Measurements from ENCODE around the gene FAM151B.
"Not testable (repeated sequence)": the region's sequence is repeated elsewhere in the genome, so short reads cannot be mapped to it uniquely, and the experiment has no call there.

The FAM151B gene

DNA sequence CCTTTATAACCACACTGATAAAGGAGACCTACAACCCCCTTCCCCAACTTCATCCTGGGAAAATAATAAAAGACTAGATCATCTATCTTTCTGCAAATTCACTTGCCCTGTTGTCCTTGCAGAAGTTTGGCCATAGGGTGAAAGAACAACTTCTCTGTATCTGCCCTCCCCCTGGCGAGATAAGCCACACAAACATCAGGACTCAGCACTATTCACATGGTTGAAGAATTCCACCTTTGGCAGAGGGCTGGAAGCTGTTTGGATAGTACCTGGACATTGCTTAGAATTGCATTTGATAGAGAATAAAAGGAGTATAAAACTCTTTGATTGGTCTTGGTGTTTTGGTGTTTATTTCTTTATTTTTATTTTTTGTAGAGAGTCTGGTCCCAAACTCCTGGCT is 16.9 kb downstream of the FAM151B start:
- no peak for DNase-seq

DNA sequence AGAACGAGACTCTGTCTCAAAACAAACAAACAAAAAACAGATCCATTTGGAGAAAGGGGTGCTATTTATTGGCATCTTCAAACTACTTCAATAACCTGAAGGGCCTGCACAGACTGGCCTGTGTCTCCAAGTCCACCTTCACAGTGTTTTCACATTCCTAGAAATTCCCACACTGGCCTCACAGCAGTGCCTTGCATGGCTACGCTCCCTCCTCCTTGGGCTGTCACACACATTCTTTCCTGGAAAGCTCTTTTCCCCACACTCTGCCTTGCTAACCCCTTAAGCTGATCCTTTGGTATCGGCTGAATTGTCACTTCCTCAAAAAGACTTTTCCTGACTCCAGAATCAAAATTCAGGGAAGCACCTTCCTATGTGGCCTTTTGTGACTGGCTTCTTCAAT is 19.8 kb downstream of the FAM151B start:
- no peak for DNase-seq

DNA sequence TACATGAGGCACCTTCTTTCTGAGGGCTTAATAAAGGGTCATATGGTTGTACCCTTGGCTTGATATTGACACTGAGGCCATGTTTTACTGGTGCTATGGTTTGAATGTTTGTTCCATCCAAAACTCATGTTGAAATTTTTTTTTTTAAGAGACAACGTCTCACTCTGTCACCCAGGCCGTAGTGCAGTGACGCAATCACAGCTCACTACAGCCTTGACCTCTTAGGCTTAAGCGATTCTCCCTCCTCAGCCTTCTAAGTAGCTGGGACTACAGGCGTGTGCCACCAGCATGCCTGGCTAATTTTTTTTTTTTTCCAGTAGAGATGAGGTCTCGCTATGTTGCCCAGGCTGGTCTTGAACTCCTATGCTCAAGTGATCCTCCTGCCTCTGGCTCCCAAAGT is 20.9 kb downstream of the FAM151B start:
- no peak for DNase-seq

DNA sequence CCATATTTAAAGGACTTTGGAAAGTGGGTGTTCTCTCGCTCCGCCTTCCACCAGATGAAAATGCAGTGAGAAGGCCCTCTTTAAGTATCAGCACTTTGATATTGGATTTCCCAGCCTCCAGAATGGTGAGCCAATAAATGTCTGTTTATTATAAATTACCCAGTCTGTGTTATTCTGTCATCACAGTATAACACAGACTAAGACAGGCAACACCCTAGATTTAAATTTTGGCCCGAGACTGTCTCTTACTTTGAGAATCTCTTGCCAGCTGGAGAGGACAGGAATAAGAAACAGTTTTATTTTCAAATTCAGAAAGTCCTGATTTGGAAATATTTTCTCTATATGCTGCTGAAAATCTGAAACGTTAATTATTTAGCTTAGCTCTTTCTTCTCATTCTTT is 21.5 kb downstream of the FAM151B start:
- DNase-seq, result no peak

DNA sequence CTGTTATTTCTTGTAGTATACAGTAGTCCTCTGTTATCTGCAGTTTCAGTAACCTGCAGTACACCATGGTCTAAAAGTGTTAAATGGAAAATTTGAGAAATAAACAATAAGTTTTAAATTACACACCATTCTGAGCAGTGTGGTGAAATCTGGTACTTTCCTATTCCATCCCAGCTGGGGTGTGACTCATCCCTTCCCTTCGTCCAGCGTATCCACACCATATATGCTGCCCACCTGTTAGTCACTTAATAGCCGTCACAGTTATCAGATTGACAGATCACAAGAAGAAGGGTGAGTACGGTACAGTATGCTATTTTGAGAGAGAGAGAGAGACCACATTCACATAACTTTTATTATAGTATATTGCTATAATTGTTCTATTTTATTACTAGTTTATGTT is 28.9 kb downstream of the FAM151B start:
- no peak for DNase-seq

DNA sequence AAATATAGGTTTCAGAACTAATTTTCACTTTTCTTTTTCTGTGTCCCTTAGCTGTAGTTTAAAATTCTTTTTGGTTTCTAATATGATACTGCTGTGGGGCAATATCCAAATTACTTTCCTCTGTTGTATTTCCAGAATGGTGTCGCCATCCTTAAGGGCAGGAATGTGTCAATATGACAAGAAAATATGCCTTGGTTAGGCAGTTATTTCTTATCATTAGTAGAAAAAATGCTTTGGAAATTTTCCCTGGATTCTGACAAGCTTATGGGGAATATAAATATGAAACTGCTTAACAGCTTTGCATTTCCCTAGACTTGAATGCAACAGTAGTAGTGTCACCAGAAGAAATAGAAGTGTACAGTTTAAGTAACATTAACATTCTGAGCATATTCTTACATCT is 52.8 kb downstream of the FAM151B start:
- DNase-seq, result no peak

DNA sequence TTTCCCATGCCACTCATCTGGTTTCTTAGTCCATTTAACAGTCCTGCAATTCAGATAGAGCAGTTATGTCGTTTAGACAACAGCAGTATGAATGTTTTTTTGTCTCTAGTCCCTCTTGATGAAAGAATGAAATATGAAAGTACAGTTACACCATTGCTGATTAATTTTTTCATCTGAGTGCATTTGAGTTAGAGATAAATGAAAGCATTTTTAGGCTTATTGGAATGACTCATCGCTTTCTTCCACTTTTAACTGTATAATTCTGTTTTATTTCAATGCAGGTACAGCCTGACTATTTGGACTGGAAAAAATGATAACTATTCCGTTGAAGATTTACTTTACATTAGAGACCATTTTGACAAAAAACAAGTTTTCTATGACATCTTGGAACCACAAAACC is 53.5 kb downstream of the FAM151B start:
- no peak for DNase-seq

DNA sequence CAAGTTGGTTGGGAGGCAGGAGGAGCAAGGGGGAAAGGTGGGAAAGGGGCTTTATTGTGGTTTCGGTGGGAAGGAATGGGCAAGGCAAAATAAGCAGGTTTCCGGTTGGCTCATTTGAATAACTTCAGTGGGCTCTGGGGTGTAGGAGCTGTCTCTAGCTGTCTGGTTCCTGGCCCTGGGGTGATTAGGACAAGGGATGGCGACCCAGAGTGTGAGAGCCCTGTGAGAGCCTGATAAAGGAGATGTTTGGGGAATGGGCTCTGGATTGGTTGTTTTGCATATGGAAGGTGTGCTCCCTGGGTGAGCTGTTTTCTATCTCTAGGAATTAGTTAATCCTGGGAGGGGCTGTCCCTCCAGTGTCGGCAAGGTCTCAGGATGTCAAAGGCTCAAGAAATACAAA is 66.7 kb downstream of the FAM151B start:
- DNase-seq, result no peak

DNA sequence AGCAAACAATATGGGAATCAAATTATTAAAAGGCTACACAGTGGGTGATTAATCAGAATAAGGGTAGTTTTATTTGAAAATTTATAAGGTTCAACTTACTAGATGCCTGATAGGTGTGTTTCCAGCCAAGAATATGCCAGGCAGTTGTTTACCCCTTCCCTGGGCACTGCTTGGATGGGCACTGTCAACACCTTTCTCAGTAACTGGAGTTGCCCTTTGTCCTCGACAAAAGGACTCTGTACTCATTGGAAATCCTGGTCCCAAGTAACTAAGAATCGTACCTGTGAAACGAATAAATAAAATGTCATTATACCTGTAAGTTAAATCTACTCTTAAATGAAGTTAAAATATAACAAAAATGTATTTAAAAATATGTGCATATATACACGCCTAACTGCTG is 67.2 kb downstream of the FAM151B start:
- DNase-seq, result no peak

DNA sequence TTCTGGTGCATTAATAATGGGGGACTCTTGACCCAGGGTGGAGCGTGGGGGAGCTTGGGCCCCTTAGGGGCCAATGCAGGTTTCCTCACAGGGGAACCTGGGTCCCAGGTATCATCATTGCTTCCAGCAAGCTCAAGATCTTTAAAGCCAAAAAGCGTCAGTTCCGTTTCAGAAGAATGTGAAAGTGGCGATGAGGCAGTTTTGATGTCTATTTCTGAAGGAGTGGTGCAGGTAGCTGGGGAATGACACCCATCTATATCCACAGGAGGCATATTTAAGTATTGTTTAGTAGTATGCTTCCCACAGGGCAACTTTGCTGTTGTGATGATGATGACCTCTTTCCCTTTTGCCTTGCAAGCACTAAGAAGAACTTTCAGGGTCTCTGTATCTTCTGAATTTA is 71.3 kb downstream of the FAM151B start:
- DNase-seq, result no peak

DNA sequence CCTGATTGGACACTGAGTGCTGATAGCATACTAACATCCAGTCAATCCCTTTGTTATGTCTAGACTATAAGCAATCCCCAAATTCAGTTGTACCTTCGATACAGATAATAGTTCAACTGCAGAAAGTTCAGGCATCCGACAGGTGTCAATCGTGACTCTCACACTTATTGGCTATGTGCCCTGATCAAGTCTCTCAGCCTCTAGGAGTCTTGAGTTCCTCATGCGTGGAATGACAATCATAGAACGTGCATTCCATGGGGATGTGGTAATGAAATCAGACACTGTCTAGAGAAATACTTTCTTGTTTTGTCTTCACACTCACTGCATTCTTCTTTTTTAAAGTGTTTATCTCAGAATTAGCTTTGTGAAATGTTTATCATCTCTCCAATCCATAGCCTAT is 77.4 kb downstream of the FAM151B start:
- no peak for DNase-seq

DNA sequence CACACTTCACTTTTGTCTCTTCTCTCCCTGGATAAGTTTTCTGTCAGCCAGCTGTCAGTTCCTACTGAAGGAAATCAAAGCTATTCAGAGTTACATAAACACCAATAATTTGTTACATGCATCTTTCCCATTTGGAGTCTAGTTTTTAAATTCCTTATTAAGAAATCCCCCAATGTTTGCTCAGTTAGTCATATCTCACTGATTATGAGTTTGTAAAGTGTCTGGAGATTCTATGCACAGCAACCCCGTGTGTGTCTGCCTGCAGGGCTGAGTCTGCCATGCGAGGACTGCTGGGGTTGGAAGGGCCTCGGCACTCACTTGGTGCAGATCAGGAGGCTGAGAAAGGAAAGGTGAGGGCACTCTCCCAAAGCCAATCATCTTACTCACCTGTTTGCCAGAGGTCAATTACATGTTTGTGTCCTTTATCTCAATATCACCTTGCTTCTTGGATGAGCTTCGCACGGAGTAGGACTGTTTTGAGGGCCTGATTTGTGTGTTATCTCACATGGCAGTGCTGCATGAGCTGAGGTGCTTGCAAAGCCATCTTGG is 78.9 kb downstream of the FAM151B start:
- DNase-seq, result no peak

DNA sequence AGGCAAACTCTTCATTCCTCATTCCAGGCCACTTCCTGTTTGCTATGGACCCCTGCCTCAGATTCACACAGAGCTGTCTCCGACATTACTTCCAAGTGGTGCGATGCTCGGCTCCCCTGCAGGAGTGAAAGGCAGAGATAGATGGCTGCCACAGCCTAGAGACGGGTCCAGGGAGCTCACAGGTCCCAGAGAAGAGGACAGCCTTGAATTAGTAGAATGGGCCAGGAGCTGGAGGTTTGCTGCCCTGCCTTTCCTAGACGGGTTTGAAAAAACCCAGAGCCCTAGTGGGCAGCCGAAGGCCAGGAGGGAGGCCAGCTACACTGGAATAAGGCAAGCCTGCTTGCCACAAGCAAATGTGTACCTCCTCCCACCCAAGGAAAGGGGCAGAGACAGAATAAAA is 80.4 kb downstream of the FAM151B start:
- no peak for DNase-seq

DNA sequence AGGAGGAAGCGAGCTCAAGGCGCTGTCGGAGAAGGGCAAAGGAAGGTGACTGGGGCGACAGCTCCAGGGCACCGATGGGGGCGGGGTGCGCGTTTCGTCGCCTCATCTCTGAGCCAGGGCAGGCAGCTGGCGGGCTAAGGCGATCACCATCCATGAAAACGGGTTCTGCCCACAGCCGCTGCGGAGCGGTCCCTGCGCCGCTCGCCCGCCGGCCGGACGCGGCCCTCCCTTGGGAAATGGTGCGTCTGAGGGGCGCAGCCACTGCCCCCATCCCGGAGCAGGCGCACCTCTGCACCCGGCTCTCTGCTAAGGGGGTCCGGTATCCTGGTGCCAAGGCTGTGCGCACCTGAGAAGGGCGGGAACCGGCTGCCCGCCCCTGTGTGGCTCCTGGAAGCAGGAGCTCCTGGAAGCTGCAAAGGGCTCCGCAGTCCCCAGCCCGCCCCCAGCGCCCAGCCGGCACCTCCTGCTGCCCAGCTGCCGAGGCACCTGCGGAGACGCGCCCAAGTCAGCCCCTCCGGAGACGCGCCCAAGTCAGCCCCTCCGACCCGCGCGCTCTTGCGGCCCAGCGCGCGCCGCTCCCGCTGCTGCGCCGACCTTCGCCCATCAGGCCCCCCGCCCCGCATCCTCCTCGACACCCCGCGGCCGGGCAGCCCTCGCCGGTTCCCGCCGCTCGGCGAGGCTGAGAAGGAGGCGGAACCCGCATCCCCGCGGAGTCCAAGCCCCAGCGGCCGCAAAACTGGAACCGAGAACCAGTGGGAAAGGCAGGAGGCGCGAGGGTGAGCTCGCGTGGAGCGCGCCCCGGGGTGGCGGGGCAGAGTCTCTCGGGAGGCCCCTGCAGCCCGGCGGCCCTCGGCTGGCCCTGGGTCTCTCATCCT is 81.4 kb downstream of the FAM151B start:
- no peak for DNase-seq

DNA sequence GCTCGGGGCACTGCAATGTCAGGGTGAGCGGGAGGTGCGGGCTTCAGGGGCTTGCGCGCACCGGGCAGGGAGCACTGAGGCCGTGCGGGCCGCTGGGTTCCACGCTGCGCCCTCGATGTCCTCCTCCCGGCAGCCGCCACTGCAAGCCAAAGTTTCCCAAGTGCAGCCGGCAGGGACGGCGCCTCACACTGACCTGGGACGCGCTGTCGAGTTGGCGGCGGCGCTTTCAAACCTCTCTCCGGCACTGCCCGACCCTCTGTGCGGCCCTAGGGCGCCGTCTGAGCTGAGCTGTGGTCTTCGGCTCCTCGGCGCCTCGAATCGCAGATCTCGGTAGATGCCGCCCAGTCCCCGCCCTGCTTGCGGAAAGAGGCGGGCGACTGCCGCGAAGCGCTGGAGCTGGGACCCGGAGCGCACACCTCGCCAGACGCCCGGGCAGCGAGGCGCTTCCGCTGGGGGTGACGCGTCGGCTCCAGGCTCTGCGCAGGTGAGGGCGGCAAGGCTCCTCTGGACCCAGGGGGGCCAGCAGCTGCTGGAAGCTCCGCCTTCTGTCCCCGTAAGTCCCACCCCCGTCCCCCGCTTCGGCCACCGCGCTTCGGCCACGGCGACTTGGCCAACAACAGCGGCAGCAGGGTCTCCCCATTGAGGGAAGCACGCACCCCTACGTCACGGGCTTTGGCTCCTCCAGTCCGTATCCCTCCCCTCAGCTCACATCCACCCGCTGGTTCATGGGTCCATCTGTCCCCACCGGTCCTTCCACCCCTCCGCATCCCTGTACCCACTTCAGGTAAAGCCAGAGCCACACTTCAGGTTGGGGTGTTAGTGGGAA is 82.3 kb downstream of the FAM151B start, which contains the start of gene ANKRD34B:
Gene ANKRD34B (minus strand): TSS at position 320 of the 826 bp plus-strand sequence. CDS start 10,261 bp downstream, outside the sequence.
- DNase-seq, result no peak

DNA sequence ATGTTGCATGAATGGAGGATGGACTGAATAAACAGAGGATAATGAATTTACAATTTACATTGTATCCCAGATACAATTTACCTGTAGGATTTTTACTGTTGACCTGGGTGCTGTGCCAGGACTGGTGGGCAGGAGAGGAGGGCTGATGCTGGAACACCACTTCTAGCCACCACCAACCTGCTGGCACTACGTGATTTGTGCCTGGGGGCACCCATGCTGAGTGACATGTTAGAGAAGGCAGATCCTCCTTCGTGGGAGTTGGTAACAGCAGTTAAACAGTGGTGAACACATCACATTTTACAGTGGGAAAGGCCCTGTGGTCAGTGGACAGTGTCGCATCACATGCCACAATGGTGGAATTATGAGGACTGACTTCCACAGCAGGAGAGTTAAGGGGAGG is 85.2 kb downstream of the FAM151B start:
- no peak for DNase-seq

DNA sequence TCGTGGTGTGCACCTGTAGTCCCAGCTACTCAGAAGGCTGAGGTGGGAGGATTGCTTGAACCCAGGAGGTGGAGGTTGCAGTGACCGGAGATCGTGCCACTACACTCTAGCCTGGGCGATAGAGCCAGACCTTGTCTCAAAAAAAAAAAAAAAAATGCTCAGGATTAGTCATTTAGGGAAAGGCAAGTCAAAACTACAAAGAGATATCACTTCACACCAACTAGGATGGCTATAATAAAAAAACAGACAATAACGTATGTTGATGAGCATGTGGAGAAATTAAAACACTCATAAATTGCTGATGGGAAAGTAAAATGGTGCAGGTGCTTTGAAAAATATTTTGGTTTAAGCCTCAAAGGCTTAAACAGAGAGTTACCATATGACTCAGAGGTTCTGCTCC is 88.5 kb downstream of the FAM151B start:
- no peak for DNase-seq

DNA sequence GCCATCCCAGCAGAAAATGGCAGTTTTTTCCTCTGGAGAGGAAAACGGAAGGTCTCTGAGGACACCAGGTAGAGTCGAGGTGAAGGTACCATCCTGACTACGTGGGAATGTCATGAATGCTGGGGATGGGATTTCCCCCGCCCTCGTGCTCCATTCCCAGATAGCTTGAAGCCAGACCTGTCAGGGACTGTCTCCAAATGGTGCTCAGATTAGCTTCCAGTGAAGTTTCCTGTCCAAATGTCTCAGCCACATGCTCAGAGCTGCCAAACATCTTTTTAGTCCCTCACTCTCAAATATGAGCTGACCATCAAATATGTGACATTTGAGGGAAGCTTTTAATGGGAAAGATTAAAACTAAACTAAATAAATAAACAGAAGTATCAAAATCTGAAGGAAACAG is 89.8 kb downstream of the FAM151B start:
- DNase-seq, result no peak

DNA sequence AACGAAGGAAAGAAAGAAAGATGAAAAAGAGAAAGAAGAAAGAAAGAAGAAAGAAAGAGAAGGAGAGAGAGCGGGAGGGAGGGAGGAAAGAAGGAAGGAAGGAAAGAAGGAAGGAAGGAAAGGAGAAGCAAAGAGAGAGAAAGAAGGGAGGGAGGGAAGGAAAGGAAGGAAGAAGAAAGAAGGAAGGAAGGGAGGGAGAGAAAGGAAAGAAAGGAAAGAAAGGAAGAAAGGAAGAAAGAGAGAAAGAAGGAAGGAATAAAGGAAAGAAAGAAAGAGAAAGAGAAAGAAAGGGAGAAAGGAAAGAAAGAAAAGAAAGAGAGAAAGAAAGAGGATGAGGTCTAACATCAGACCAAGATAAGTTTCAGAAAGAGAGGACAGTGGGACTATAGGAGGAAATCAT is 91.2 kb downstream of the FAM151B start:
- no peak for DNase-seq

DNA sequence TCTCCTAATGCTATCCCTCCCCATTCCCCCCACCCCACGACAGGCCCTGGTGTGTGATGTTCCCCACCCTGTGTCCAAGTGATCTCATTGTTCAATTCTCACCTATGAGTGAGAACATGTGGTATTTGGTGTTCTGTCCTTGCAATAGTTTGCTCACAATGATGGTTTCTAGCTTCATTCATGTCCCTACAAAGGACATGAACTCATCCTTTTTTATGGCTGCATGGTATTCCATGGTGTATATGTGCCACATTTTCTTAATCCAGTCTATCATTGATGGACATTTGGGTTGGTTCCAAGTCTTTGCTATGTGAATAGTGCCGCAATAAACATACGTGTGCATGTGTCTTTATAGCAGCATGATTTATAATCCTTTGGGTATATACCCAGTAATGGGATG is 92.4 kb downstream of the FAM151B start:
- not testable (repeated sequence) for DNase-seq

DNA sequence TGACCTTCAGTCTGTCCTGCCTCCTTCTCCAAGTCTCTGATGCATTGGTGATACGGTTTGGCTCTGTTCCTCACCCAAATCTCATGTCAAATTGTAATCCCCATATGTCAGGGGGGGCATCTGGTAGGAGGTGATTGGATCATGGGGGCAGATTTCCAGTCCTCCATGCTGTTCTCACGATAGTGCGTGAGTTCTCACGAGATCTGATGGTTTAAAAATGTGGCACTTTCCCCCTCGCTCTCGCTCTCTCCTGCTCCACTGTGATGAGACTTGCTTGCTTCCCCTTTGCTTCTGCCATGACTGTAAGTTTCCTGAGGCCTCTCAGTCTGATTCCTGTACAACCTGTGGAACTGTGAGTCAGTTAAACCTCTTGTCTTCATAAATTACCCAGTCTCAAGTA is 96.9 kb downstream of the FAM151B start:
- no peak for DNase-seq

DNA sequence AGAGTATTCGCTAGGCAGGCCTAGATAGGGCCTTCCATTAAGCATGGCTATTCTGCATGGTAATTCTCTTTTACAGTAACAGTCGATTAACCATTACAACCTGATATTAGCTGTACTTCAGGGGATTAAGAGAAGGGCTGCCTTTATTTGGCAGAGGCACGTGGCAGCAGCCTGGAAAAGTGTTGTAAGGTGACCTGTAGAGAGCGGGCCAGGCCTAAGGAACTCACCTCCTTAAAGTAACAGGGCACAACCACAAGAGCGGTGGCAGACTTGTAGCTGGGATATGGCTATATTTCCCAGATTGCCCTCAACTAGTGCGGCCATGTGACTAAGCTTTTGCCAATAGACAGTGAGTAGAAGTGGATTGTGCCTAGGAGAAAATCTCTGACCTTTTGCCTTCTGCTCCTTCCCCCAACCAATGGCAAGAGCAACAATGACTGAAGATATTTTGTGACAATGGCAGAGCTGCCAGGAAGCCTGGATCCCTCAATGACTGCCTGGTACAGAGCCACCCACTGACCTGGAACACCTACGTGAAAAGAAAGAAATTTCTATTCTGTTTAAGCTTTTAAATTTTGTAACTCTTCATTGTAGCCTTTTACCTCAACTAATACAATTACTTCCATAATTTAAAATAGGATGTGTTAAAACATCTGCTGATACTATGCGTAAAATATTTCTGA is 101.1 kb downstream of the FAM151B start:
- DNase-seq, result no peak

DNA sequence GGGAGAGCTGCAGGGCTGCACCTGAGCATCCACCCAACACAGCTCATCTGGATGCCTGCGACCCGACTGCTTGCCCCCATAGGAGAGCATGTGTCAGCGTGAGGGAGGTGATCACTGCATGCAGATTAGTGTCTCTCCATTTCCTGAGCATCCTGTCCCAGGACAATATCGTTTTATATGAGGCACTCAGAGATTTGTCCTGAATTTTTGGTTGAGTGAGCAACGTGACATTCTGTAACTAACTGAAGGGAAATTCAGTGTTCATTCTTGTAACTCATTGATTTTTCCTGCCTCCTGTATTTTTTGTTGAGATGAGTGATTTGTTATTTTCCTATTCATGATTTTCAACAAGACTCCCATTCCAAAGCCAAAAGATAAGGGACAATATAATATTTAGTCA is 102.9 kb downstream of the FAM151B start:
- DNase-seq, result no peak

All from CD4-positive, alpha-beta T cell treated with Interferon gamma for 1 hour (primary cell).